ENCODE results near the gene ST3GAL4. TPM values are rescaled to one million over a fixed set of nuclear protein-coding genes. Genes with fewer than 3 reads are reported as not detected.

Gene ST3GAL4
- total and polyA plus RNA-seq, 2 donors (not counting 1 experiment from before 2014, with no cell fraction given), result 1.1 to 1.9 TPM

DNA sequence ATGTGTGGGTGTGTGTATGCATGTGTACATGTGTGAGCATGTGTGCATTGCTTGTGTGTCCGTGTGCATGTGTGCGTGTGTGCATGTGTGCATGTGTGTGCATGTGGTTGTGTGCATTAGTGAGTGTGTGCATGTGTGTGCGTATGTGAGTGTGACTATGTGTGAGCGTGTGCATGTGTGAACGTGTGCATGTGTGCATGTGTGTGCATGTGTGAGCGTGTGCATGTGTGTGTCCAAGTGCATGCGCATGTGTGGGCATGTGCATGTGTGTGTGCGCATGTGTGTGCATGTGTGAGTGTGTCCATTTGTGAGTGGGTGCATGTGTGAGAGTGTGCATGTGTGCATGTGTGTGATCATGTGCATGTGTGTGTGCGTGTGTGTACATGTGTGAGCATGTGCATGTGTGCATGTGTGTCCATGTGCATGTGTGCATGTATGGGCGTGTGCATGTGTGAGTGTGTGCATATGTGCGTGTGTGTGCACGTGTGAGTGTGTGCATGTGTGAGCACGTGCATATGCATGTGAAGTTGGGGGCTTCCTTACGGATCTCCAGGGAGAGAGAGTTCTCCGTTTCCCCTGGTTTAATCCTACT lies 95.8 kb downstream of the ST3GAL4 start:
- POLR2A ChIA-PET, result no interaction called here
- H2AFZ ChIP-seq (ENCODE audit: insufficient read depth, low read depth, low read length, poor library complexity, severe bottlenecking), result no peak overlapping the region
- no peaks in the 10 kb centered on the region for H3K4me1 ChIP-seq (ENCODE audit: control insufficient read depth in 2 of 2, insufficient read depth in 2 of 2, low read length in 2 of 2)
- H3K27ac ChIP-seq (ENCODE audit: low read length in 2 of 2), result no peak overlapping the region
- H3K9ac ChIP-seq (ENCODE audit: low read length), result no peak overlapping the region
- H3K4me1 Mint-ChIP-seq, result no peaks in the 10 kb centered on the region
- intact Hi-C loops (cut with micrococcal nuclease), result no loop called here
- ATAC-seq (ENCODE audit: low read depth), result no peak
- no peak for DNase-seq
- no peak overlapping the region for H3K4me3 ChIP-seq (ENCODE audit: control extremely low read depth in 1 of 5, extremely low read depth in 1 of 5, insufficient read depth in 1 of 5, low read depth in 2 of 5, low read length in 4 of 5)
- CTCF ChIA-PET, result no interaction called here
- H3K79me2 ChIP-seq (ENCODE audit: control insufficient read depth, insufficient read depth, low read length), result no peaks in the 10 kb centered on the region
- peaks cover 9% of the 10 kb centered on the region for H3K9me3 Mint-ChIP-seq (ENCODE audit: insufficient read depth)
- no peak overlapping the region for H3K27ac Mint-ChIP-seq
- H3K4me2 ChIP-seq (replicated peaks; ENCODE audit: low read depth, low read length, poor library complexity, severe bottlenecking), result no peak overlapping the region
- H3K9me3 ChIP-seq (ENCODE audit: control extremely low read depth in 1 of 3, control insufficient read depth in 2 of 3, insufficient read depth in 1 of 3, low read length in 2 of 3), result peaks cover 0 to 16% (median 0%) of the 10 kb centered on the region in 3 donors
- H3K27me3 Mint-ChIP-seq, result peaks cover 4% of the 10 kb centered on the region
- no peaks in the 10 kb centered on the region for H3K36me3 ChIP-seq (replicated peaks in 1 of 2; ENCODE audit: control extremely low read depth in 1 of 2, control insufficient read depth in 1 of 2, extremely low read depth in 1 of 2, insufficient read depth in 2 of 2, low read length in 1 of 2)
- H3K4me3 Mint-ChIP-seq, result no peak overlapping the region
- H3K27me3 ChIP-seq (replicated peaks in 1 of 4; ENCODE audit: control extremely low read depth in 1 of 4, control insufficient read depth in 3 of 4, insufficient read depth in 4 of 4, low read length in 3 of 4), result no peaks in the 10 kb centered on the region
- H4K20me1 ChIP-seq (ENCODE audit: control insufficient read depth, insufficient read depth, low read length, poor library complexity, severe bottlenecking), result no peaks in the 10 kb centered on the region
- 91% methylated on average over 12 of the region's 15 CpGs for WGBS (ENCODE audit: insufficient coverage)
- TF ChIP-seq, protein P1, sequence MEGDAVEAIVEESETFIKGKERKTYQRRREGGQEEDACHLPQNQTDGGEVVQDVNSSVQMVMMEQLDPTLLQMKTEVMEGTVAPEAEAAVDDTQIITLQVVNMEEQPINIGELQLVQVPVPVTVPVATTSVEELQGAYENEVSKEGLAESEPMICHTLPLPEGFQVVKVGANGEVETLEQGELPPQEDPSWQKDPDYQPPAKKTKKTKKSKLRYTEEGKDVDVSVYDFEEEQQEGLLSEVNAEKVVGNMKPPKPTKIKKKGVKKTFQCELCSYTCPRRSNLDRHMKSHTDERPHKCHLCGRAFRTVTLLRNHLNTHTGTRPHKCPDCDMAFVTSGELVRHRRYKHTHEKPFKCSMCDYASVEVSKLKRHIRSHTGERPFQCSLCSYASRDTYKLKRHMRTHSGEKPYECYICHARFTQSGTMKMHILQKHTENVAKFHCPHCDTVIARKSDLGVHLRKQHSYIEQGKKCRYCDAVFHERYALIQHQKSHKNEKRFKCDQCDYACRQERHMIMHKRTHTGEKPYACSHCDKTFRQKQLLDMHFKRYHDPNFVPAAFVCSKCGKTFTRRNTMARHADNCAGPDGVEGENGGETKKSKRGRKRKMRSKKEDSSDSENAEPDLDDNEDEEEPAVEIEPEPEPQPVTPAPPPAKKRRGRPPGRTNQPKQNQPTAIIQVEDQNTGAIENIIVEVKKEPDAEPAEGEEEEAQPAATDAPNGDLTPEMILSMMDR (IDR thresholded peaks at IDR 0.05), result no peak
- TF ChIP-seq EZH2 (IDR thresholded peaks at IDR 0.05; ENCODE audit: borderline replicate concordance, insufficient read depth, low read depth, low read length, poor library complexity, severe bottlenecking), result no peak

DNA sequence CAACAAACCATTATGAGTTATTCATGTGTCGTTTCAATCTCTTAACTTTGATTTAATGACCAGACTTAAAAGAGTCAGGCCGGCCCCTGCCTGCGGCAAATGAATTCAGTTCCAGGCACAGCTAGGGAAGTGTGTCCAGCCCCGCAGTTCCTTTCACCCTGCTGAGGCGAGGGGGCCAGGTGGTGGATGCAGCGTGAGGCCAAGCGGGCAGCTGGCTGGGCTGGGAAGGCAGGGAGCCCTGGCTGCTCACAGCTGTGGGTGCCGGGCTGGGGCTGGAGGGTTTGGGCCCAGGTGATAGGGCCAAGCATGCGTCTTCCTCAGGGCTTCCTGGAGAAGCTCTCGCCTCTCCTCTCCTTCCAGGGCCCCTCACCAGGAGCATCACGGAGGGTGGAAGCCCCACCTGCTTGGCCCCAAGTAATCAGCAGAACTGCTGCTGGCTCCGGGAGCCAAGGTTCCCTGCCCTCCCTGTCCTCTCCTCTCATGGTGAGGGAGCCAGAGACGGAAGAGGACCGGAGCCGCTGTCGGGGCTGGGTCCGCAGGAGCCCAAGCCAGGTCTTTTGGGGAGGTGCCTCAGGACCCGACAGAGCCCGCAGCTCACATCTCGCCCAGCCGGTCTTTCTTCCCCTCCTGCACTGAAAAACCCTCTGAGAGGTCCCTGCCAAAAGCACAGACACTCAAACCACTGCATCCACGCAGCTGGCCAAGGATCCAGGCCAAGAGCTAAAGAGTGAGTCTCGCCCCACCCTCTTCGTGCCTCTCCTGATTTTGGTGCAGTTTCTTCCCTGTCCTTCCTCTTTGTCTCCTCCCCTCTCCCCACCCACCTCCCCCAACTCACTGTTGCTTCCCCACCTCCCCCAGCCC lies 97.0 kb downstream of the ST3GAL4 start:
- H3K27me3 Mint-ChIP-seq, result peaks cover 4% of the 10 kb centered on the region
- H3K4me3 ChIP-seq (ENCODE audit: control extremely low read depth in 1 of 5, extremely low read depth in 1 of 5, insufficient read depth in 1 of 5, low read depth in 2 of 5, low read length in 4 of 5), result no peak overlapping the region
- ChIA-PET CTCF (interaction anchor here (1.8 kb wide), 1 partner anchor 29 kb away, joined by 4 read pairs; no protein-coding TSS in a partner anchor), POLR2A (no interaction called here)
- H3K9me3 ChIP-seq (ENCODE audit: control extremely low read depth in 1 of 3, control insufficient read depth in 2 of 3, insufficient read depth in 1 of 3, low read length in 2 of 3), result peaks cover 0 to 16% (median 0%) of the 10 kb centered on the region in 3 donors
- H3K4me2 ChIP-seq (replicated peaks; ENCODE audit: low read depth, low read length, poor library complexity, severe bottlenecking), result no peak overlapping the region
- peaks cover 9% of the 10 kb centered on the region for H3K9me3 Mint-ChIP-seq (ENCODE audit: insufficient read depth)
- no peaks in the 10 kb centered on the region for H4K20me1 ChIP-seq (ENCODE audit: control insufficient read depth, insufficient read depth, low read length, poor library complexity, severe bottlenecking)
- no peaks in the 10 kb centered on the region for H3K36me3 ChIP-seq (replicated peaks in 1 of 2; ENCODE audit: control extremely low read depth in 1 of 2, control insufficient read depth in 1 of 2, extremely low read depth in 1 of 2, insufficient read depth in 2 of 2, low read length in 1 of 2)
- H3K4me1 ChIP-seq (ENCODE audit: control insufficient read depth in 2 of 2, insufficient read depth in 2 of 2, low read length in 2 of 2), result no peaks in the 10 kb centered on the region
- H3K27ac ChIP-seq (ENCODE audit: low read length in 2 of 2), result no peak overlapping the region
- ATAC-seq (ENCODE audit: low read depth) (no peak), DNase-seq (no peak)
- no peaks in the 10 kb centered on the region for H3K79me2 ChIP-seq (ENCODE audit: control insufficient read depth, insufficient read depth, low read length)
- WGBS (ENCODE audit: insufficient coverage), result 87% methylated on average over 24 of the region's 24 CpGs
- no peaks in the 10 kb centered on the region for H3K4me1 Mint-ChIP-seq
- no peak overlapping the region for H3K4me3 Mint-ChIP-seq
- H2AFZ ChIP-seq (ENCODE audit: insufficient read depth, low read depth, low read length, poor library complexity, severe bottlenecking), result no peak overlapping the region
- H3K27ac Mint-ChIP-seq, result no peak overlapping the region
- intact Hi-C loops (cut with micrococcal nuclease), result no loop called here
- no peak for TF ChIP-seq EZH2 (IDR thresholded peaks at IDR 0.05; ENCODE audit: borderline replicate concordance, insufficient read depth, low read depth, low read length, poor library complexity, severe bottlenecking)
- TF ChIP-seq, protein P1 (IDR thresholded peaks at IDR 0.05), result no peak
- H3K27me3 ChIP-seq (replicated peaks in 1 of 4; ENCODE audit: control extremely low read depth in 1 of 4, control insufficient read depth in 3 of 4, insufficient read depth in 4 of 4, low read length in 3 of 4), result no peaks in the 10 kb centered on the region
- H3K9ac ChIP-seq (ENCODE audit: low read length), result no peak overlapping the region
